H4 (cell line): Measurements from ENCODE around the gene CPSF7. TPM values are rescaled to one million over a fixed set of nuclear protein-coding genes. Genes with fewer than 3 reads are reported as not detected.
"Not testable (repeated sequence)": the region's sequence is repeated elsewhere in the genome, so short reads cannot be mapped to it uniquely, and the experiment has no call there.

Experiments used
- DNase-seq: peaks from one replicate; pipeline ENCODE4 v3.0.0-alpha.2; 2015; ENCODE audit warnings: low spot score
- total RNA-seq: library from RNA; depleted of rRNA; stranded (reverse); fragments of >200 nt; shearing (Covaris generic); gene quantifications from 2 replicates; pipeline ENCODE4 v1.2.3, GENCODE V29; 2014; rRNA removed

Gene CPSF7, protein sequence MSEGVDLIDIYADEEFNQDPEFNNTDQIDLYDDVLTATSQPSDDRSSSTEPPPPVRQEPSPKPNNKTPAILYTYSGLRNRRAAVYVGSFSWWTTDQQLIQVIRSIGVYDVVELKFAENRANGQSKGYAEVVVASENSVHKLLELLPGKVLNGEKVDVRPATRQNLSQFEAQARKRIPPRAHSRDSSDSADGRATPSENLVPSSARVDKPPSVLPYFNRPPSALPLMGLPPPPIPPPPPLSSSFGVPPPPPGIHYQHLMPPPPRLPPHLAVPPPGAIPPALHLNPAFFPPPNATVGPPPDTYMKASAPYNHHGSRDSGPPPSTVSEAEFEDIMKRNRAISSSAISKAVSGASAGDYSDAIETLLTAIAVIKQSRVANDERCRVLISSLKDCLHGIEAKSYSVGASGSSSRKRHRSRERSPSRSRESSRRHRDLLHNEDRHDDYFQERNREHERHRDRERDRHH
- total RNA-seq, result 21.0 and 31.8 TPM in 2 replicates

DNA sequence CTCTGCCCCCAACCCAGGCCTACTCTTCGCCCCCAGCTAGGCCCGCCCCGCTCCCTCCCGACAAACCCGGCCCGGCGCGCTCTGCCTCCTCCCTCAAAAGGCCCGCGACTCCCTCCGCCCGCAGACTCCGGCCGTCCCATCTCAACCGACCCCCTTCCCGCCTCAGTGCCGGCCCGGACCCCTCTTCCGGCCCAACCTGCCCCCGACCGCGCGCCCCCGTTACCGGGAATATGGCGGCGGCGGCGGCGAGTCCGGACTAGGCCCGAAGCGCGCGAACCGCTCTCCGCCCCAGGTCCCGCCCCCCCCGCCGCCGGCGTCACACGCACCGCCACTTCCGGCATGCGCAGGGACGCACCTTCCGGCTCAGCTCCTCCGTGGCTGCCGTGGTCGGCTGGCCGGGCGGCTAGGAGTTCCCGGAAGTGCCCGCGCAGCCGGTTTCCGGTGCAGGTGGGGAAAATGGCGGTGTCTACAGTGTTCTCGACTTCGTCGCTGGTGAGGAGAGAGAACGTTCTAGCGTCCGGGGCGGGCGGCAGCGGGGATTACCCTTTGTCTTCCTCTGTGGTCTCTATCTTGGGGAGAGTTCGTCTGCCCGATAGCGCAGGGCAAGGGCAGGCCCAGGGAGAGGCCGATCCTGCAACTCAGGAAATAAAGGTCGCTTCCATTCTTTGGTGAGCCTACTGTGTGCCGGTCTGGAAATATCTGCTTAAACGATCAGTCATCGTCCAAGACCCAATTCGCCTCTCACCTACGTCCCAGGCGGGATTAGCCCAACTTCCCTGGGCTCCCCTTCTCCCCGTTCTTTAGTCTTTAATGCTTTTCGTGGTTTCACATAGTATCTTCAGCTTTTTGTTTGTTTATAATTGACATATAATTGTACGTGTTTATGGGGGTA is at the start of gene CPSF7, which contains the start of gene SDHAF2:
TSS of gene CPSF7 (minus strand) at position 285 of the 892 bp plus-strand sequence. CDS start 740 bp downstream, outside the sequence.
TSS of gene SDHAF2 (plus strand) at position 434 of the 892 bp plus-strand sequence. CDS start at position 457, 23 bp downstream.
- peak; percentile 93 for DNase-seq

DNA sequence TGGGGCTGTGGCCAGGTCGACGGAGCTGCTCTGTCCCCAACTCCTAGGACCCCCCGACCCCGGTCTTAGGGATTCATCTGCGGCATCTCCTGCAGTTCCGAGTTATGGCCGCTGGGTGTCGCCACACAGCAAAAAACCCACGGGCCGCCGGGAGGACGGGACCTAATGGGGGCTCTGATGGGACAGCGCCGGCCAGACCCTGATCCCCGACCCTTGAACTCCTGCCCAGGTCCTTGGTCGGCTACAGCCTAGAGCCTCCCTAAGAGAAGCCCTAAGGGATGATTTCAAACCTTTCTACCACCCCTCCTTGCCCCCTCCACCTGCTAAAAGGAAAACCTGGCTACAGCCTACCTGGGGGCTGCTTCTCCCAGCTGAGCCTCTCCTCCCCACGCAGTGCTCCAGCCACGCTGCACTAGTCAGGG is 48.0 kb upstream of the CPSF7 start:
- DNase-seq, result no peak

DNA sequence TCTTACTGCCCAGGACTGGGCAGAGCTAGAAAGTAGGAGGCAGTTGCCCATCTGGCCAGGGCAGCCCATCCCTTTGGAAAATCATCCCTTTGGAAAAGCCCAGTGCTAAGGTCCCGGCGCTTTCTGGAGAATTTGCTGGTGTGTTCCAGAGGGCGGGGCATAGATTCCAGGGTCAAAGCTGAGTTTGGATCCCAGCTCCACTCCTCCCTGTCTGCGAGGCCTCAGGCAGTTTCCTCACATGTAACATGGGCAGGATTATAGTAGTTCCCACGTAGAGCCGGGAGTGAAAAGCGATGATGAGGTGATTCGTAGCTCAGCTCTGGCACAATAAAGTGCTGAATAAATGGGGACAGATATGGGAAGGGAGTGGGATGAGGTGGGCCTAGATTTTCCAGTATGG is 47.4 kb upstream of the CPSF7 start:
- DNase-seq, result no peak

DNA sequence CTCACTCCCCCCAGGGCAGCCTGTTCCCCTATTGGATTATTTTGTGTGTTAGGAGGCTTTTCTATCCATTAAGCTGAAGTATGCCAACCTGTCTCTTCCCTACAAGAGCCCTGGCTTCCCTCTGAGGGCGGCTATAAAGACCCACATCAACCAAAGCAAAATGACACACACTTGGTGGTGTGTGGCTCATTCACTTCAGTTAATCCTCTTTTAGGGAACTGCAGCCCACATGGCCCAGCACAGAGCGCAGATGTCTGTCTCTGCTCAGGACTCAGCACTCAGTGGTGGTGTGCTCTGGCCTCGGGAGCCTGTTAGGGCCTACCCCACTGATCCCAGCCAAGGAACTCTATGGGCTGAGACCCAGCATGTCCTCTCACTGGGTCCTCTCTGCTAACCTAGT is 46.6 kb upstream of the CPSF7 start:
- no peak for DNase-seq

DNA sequence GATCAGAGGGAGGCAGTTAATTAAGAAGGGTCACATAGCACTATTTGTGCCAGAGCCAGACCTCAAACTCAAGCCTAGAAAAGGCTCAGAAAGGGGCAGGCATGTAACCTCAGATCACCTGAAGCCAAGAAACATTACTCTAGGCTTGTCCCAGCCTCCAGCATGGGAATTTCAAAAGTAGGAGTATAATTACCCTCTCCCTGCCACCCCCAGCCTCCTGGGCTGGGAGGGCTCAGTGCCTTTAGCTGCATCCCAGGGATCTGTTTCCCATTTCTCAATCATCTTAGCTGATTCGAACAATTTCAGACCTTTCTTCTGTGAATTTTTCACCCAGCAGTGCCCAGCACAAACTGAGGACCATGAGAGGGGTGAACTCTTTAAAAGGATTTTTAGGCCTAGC is 45.7 kb upstream of the CPSF7 start:
- no peak for DNase-seq

DNA sequence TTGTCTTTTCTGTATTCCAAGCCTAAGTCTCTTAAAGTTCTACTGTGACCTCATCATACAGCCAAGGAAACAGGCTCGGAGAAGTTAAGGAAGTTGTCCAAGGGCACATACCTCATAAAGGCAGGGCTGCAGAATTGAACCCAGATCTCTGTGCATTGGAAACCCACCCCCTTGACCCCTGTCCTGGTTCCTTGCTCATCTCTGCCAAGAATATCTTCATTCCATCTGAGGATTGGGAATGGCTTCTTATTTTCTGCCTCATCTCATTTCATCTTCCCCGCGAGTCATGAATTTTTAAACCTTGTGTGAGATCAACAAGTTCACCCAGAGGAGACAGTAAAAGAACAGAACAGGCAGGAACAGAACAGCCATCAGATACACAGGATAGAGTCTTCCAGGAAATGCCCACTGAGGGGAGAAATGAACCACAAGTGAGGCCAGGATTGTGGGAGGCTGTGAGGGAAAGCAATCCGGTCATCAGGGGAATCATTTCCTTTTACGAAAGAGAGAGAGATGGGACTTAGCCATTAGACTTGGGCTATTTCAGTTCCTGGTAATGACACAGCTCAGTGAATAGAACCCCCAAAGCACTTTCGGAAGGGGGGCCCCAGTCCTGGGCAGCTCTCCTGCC is 44.4 kb upstream of the CPSF7 start:
- no peak for DNase-seq

DNA sequence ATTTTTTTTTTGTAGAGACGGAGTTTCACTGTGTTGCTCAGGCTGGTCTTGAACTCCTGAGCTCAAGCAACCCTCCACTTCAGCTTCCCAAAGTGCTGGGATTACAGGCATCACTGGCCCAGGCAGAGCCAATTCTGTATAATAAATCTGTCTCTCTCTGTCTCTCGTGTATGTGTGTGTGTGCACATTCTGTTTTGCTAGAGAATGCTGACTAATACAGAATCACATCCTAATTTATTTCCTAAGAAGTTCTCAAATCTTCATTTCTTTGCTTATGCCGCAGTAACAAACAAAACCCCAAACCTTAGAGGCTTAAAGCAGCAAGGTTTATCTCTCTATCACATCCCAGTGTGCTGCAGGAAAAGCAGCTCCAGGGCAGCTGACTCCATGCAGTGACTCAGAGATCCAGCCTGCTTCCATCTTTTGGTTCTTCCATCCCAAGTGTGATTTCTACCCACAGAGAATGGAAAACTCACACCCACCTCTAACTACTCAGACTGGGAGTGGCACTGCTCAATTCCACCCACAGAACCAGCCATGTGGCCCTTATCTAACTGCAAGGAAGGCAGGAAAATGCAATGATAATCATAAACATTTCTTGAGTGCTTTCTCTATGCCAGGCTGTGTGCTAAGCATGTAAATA is 43.7 kb upstream of the CPSF7 start:
- DNase-seq, result no peak

DNA sequence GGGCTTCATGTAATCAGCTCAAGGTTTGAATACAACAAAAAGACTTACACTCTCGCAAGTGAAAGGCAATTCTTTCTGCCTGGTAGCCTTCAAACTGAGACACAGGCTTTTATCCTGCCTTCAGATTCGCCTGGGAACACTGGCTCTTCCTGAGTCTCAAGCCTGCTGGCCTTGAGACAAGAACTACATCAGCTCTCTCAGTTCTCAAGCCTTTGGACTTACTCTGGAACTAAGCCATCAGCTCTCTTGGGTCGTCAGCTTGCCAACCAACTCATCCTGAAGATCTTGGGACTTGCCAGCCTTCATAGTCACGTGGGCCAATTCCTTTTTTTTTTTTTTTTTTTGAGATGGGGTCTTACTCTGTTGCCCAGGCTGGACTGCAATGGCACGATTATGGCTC is 43.1 kb upstream of the CPSF7 start:
- DNase-seq, result no peak

DNA sequence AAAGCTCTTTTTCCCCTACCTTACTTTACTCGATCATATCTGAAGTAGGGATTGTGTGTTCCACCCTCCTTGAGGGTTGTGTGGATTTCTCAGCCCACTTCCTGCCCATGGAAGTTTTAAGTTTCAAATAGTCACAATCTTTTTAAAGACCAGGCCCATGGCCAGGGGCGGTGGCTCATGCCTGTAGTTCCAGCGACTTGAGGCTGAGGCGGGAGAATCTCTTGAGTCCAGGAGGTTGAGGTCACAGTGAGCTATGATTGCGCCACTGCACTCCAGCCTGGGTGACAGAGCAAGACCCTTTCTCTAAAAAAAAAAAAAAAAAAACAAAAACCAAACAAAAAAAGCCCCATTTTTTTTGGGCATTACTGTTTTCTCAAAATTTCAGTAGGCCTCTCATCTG is 42.5 kb upstream of the CPSF7 start:
- no peak for DNase-seq

DNA sequence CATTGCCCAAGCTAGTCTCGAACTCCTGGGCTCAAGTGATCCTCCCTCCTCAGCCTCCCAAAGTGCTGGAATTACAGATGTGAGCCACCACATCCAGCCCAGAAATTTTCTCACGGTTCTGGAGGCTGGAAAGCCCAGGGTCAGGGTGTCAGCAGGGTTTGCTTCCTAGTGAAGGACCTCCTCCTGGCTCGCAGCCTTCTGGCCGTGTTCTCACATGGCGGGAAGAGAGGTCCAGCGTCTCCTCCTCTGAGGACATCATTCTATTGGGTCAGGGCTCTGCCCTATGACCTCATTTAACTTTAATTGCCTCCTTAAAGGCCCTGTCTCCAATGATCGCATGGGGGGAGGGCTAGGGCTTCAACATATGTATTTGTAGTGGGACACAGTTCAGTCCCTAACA is 38.2 kb upstream of the CPSF7 start:
- DNase-seq, result no peak

DNA sequence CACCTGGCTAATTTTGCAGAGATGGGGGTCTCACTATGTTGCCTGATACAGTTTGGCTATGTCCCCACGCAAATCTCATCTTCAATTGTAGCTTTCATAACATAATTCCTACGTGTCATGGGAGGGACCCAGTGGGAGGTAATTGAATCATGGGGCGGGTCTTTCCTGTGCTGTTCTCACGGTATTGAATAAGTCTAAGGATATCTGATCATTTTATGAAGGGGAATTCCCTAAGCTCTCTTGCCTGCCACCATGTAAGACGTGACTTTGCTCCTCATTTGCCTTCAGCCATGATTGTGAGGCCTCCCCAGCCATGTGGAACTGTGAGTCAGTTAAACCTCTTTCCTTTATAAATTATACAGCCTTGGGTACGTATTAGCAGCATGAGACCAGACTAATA is 37.8 kb upstream of the CPSF7 start:
- not testable (repeated sequence) for DNase-seq

DNA sequence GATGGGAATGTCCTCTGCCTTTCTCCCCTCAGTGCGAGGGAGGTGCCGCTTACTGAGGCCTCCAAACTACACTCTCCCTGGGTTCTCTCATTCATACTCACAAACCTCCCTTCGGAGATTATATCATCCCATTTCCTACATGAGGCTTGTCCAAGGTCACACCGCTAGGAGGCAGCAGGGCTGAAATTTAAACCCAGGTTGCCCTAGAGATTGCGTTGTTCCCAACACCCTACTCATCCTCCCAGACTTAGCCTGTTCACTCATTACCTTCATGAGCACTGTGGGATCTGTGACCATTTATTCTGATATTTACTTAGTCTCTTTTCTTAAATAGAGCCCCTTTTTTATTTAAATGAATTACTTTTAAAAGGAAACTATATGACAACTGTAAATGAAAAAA is 31.2 kb upstream of the CPSF7 start:
- DNase-seq, result no peak

DNA sequence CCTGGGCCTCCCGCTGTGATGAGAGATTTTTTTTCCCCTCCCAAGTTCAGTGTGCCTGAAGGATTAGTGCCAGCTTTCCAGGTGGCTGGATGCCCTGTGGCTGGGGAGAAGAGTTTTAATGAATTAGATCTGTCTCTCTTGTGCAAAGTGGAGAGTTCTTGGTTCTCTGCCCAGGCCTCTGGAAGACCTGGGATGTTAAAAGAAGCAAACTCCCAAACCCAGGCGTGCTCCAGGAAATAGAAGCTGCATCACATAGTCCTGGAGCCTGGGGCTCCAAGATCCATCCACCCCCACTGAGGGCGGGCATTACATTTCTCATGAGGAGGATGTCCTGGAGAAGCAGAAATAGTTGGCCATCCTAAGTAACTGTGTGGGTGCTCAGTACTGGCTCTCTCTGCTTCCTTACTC is 30.7 kb upstream of the CPSF7 start:
- DNase-seq, result no peak

DNA sequence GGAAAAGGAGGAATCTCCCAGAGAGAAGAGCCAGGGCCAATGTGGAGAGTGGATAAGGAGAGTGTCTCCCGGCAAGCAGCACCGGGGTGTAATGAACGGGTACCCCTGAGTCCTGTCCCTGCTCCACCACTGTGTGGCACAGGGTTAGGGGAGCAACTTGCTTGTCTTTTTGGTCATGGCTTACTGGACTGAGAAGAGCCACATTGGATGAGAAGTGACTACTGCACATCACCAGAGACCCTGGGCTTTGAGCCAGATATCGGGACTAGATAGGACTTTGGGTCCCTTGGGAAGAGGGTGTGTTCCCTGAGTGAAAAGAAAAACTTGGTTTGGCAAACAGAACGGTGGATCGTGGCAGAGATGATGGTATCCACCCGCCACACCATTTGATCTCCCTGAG is 24.7 kb upstream of the CPSF7 start:
- no peak for DNase-seq

DNA sequence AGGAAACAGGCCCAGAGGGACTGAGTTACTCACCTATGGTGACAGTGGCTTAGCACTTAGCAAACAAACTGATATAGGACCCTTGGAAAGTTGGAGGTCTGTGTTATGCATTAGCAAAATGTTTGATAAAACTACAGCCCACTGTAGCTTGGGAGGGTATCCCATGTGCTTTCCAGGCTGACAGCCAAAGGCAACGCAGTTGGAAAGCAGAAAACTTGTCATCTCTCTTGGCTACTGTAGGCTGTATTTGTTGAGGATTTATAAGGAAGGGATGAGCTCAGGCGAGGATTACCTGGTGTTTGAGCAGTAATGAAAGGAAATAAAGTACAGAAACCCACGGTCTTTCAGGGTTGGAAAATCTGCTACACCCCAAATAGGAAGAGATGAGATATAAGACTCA is 23.9 kb upstream of the CPSF7 start:
- DNase-seq, result no peak

DNA sequence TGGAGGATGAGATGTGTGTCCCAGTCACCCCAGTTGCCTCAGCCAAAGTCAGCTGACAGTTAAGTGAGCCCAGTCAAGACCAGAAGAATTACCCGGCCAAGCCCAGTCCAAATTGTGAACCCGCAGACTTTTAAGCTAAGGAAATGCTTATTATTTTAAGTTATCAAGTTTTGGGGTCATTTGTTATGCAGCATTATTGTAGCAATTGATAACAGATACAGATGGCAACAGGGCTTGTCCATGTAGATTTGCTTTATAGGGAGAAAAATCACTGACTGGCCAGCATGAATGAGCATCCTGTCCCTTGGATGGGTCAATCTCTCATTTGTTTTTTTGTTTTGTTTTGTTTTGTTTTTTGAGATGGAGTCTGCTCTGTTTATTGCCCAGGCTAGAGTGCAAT is 23.1 kb upstream of the CPSF7 start:
- no peak for DNase-seq

DNA sequence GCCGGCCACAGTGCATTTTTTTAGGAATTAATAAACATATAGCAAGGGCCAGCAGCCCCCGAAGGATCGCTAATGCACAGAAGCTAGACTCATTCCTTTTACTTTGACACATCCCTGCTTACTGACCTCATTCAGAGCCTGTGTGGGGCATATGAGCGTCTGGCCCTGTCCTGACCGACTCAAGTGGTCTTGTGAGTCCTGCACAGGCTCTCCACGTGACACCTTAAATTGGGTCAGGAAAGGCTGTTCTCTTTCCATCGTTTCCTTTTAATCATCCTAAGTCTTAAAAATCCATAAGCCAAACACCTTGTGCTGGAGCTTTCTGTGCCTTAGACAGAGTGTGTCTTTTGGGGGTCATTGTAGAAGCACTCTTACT is 18.8 kb upstream of the CPSF7 start:
- no peak for DNase-seq

DNA sequence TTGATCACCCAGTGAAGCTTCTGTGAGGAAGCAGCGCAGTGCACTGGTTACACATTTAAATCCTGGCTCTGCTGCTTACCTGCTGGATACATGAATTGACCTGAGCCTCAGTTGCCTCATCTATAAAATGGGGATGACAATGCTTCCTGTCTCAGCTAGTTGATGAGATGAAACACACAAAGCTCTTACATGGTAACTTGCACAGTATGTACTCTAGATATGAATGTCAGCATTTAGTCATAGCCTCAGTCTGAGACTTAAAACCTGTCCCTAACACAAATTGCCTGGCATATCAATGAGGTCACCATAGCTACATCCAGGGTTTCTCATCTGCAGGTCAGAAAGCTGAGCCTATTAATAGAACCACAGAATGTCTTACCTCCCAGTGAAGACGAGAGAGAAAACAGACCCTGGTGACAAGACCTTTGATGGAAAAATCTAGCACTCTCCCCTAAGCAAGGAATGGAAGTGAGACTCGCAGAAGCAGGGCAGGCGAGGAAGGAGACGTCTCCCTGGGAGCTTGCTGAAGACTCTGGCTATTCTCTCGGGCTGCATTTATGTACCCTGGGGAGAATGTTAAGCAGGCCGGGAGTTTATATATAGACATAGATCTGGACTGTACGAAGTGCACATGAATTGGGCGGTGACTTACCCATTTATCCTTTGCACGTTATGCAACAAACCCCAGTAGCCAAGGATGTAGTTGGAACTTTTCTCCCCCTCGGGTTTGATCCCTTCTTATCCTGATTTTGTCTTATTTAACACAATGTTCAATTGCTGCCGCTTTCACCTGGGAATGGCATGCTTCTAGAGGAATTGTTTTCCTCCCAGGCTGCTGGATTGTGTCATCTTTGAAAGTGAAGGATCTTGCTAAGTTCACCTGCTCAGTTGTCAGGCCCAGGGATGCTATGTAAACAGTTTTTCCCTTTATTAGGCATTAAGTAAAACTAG is 18.1 kb upstream of the CPSF7 start:
- no peak for DNase-seq

DNA sequence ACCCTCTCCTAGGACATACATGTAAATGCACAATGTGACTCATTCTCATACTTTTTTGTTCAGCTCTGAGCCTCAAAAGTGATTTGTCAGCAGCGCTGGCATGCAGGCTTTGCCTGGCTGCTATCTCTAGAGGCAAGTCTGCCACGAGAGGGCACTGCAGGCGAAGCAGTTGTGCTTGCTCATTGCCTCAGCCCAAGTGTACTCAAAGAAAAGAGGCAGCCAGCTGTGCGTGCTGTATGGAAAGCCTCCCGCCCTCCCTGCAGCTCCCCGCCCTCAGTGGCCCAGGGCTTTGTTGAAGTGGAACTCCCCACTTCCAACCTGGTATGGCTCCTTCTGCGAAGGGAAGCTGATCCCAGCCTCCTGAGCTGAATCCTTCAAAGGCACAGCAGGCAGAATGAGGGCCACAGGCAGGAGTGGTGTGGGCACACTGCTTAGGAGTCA is 16.5 kb upstream of the CPSF7 start:
- DNase-seq, result peak; percentile 93

DNA sequence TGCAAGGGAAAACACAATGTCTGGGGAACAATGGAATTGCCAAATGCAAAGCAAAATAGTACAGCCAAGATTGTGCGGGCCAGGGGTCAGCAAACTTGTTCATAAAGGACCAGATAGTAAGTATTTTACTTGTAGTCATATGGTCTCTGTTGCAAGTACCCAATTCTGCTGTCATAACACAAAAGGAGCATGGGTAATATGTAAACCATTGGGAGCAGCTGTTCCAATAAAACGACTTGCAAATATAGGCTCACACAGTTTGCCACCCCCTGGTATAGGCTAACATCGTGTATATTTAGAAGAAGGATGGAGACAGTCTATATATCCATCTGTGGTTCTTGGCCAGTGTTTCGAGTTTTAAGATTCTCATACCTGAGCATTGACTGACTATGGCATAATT is 15.7 kb upstream of the CPSF7 start:
- no peak for DNase-seq
